Keratinocyte (primary cell): ENCODE results near the gene ZNF628.

Experiments
- CTCF ChIP-seq, 3 experiments: IDR thresholded peaks in 1 of 3; conservative IDR thresholded peaks in 1 of 3; optimal IDR thresholded peaks in 1 of 3; 2 replicates in 2 of 3; 3 replicates in 1 of 3; pipeline versions ENCODE3 to v1.5.1; 2011; ENCODE audit warnings: low read length in 3 of 3, mild to moderate bottlenecking in 3 of 3, moderate library complexity in 2 of 3, control low read depth in 1 of 3, inconsistent platforms in 1 of 3; ENCODE audit not compliant: insufficient read depth in 2 of 3; ENCODE audit errors: extremely low read depth in 1 of 3
- EZH2 ChIP-seq: IDR thresholded peaks from one replicate; pipeline ENCODE4 v1.6.1; 2012; ENCODE audit warnings: inconsistent platforms, mild to moderate bottlenecking, low read length, moderate library complexity

DNA sequence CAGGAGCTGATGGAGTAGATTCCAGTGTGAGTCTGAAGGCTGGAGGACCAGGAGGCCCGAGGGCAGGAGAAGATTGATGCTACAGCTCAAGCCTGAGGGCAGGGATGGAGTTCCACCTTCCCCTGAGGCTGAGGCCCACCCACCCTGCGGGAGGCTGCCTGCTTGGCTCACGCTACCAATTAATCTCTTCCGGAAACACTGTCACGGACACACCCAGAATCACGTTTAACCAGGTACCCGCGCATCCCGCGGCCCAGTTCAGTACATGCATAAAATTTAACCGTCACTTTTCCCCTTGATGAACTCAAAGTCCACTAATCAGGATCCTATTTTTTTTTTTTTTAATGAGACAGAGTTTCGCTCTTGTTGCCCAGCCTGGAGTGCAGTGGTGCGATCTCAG lies 5.2 kb upstream of the ZNF628 start:
- TF ChIP-seq CTCF (optimal IDR thresholded peaks at IDR 0.05 in 1 of 3, IDR thresholded peaks at IDR 0.05 in 1 of 3, conservative IDR thresholded peaks at IDR 0.05 in 1 of 3; ENCODE audit: extremely low read depth in 1 of 3, insufficient read depth in 2 of 3, low read length in 3 of 3) (no peak), EZH2 (no peak)
